HCT116 (cell line): ENCODE data around the gene CDC42EP1.
A peak's percentile ranks its signal among the peaks of the same experiment; 100 is the strongest.

ENCODE experiments used
- CTCF ChIP-seq, 3 experiments: fragments of 200-600 bp in 1 of 3; sonication (generic) in 1 of 3; IDR thresholded peaks in 2 of 3; conservative IDR thresholded peaks in 1 of 3; 2 replicates each; pipeline ENCODE4 v1.5.1; 2012 to 2017; ENCODE audit warnings: low read depth in 2 of 3, low read length in 2 of 3, antibody characterized with exemption in 1 of 3, borderline replicate concordance in 1 of 3, control low read depth in 1 of 3, mild to moderate bottlenecking in 1 of 3, mixed read lengths in 1 of 3, mixed run types in 1 of 3, moderate library complexity in 1 of 3; ENCODE audit not compliant: insufficient read depth in 1 of 3
- EGR1 ChIP-seq: IDR thresholded peaks from 2 replicates; pipeline ENCODE4 v1.6.1; 2012; ENCODE audit warnings: low read depth
- EZH2 ChIP-seq: fragments of 200-600 bp; sonication (generic); IDR thresholded peaks from 2 replicates; pipeline ENCODE4 v1.6.1; 2017; ENCODE audit warnings: antibody characterized with exemption, mixed run types
- POLR2A ChIP-seq: IDR thresholded peaks from 2 replicates; pipeline ENCODE4 v1.7.0; 2011; ENCODE audit warnings: borderline replicate concordance; ENCODE audit not compliant: insufficient read depth, insufficient read length; ENCODE audit errors: extremely low read depth
- POLR2AphosphoS5 ChIP-seq: IDR thresholded peaks from 2 replicates; pipeline ENCODE4 v1.6.1; 2011; ENCODE audit warnings: mild to moderate bottlenecking, low read depth, low read length, moderate library complexity
- RAD21 ChIP-seq: IDR thresholded peaks from 2 replicates; pipeline ENCODE4 v1.6.1; 2012; ENCODE audit warnings: low read depth, mild to moderate bottlenecking

- TF ChIP-seq POLR2A, result peak; percentile 0
- TF ChIP-seq CTCF (IDR thresholded peaks at IDR 0.05 in 2 of 3, conservative IDR thresholded peaks at IDR 0.05 in 1 of 3; ENCODE audit: borderline replicate concordance in 1 of 3, insufficient read depth in 1 of 3, low read depth in 2 of 3, low read length in 2 of 3), result no peak
- TF ChIP-seq POLR2AphosphoS5, result 0 out of 2 replicates have a peak, but pooled peaks have one; percentile 31
- TF ChIP-seq RAD21, result no peak
- no peak for TF ChIP-seq EGR1
- no peak for TF ChIP-seq EZH2
These were observed 9.8 kb downstream of the CDC42EP1 start for GRCh38 chr22:37569921-37570660.
